ENCODE measurements around the gene ADARB2. TPM values are rescaled to one million over a fixed set of nuclear protein-coding genes. Genes with fewer than 3 reads are reported as not detected.
"Not testable (repeated sequence)": the region's sequence is repeated elsewhere in the genome, so short reads cannot be mapped to it uniquely, and the experiment has no call there.

ADARB2 gene
- total RNA-seq, 1 donor from 2014 or later, result 0.22 TPM

GRCh38 chr10:1365540-1366321 lies 371.6 kb downstream of the ADARB2 start:
- no peak for DNase-seq
- ATAC-seq, result no peak
- intact Hi-C loops (cut with micrococcal nuclease), result no loop called here

GRCh38 chr10:1364151-1364910 lies 373.0 kb downstream of the ADARB2 start:
- ATAC-seq (no peak), DNase-seq (no peak)
- intact Hi-C loops (cut with micrococcal nuclease), result no loop called here

GRCh38 chr10:1363446-1364121 lies 373.7 kb downstream of the ADARB2 start:
- intact Hi-C loops (cut with micrococcal nuclease), result no loop called here
- no peak for ATAC-seq
- DNase-seq, result no peak

DNA sequence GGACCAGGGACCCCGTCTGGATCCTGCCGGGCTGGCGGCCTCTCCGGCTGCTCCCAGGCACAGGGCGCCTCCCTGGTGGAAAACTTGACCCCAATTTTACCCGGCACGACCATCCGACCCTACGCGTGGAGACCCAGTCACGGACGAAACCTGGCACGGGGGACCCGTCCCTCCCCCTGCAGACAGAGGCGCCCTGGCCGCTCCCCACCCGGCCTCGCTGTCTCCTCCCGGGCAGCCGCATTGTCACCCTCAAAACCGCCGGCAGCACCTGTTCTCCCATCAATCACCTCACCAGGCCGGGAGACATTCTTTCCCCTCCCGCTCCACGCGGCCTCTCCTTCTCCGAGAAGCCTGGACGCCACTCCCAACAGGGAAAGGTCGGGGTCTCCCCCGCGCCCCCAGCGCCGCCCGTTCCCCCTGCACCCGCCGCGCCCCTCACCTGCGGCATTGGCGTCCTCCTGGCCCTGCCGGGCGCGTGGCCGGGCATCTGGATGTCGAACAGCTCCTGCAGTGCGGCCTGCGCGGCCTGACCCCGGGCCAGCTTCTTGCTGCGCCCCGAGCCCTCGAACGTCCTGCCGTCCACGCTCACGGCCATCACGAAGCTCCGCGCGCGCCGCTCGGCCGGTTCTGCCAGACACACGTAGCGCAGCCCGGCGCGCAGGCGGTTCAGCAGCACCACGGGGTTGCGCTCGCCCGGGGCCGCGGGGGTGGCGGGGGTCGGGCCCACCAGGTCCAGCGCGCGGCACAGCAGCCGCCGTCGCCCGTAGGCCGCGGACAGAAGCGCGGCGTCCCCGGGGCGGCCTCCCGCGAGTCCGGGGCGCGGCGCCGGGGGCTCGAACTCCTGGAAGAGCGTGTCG lies 374.5 kb downstream of the ADARB2 start:
- ATAC-seq, result no peak
- DNase-seq, result no peak
- intact Hi-C loops (cut with micrococcal nuclease), result no loop called here

- DNase-seq (no peak), ATAC-seq (no peak)
- intact Hi-C loops (cut with micrococcal nuclease), result no loop called here
These were observed 375.8 kb downstream of the ADARB2 start for GRCh38 chr10:1361411-1362105.

- ATAC-seq, result no peak
- no peak for DNase-seq
- intact Hi-C loops (cut with micrococcal nuclease), result no loop called here
These were observed 376.7 kb downstream of the ADARB2 start for GRCh38 chr10:1360558-1361164.

- intact Hi-C loops (cut with micrococcal nuclease), result no loop called here
- DNase-seq, result no peak
- ATAC-seq, result no peak
These were observed 377.2 kb downstream of the ADARB2 start for GRCh38 chr10:1360011-1360557.

DNA sequence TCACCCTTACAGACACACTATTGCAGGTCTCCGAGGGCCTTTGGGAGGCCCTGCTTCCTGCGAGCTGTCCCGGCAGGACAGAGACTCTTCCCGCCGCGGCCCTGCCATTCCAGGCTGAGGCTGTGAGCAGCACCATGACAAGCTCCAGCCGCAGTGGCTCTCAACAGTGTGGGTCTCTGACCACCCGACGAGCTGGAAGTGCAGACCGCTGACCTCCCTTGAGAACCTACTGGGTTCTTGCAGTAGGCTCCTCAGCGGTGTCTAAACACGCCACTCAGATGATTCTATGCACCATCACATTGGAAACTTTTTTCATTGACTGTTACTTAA lies 377.7 kb downstream of the ADARB2 start:
- intact Hi-C loops (cut with micrococcal nuclease), result no loop called here
- no peak for ATAC-seq
- no peak for DNase-seq

GRCh38 chr10:1358860-1359625 lies 378.3 kb downstream of the ADARB2 start:
- DNase-seq (no peak), ATAC-seq (no peak)
- intact Hi-C loops (cut with micrococcal nuclease), result no loop called here

GRCh38 chr10:1358147-1358546 lies 379.2 kb downstream of the ADARB2 start:
- ATAC-seq (no peak), DNase-seq (no peak)
- intact Hi-C loops (cut with micrococcal nuclease), result no loop called here

- ATAC-seq (no peak), DNase-seq (no peak)
- intact Hi-C loops (cut with micrococcal nuclease), result no loop called here
These were observed 381.0 kb downstream of the ADARB2 start for GRCh38 chr10:1356349-1356748.

- intact Hi-C loops (cut with micrococcal nuclease), result no loop called here
- DNase-seq (no peak), ATAC-seq (no peak)
These were observed 382.3 kb downstream of the ADARB2 start for GRCh38 chr10:1354809-1355710.

DNA sequence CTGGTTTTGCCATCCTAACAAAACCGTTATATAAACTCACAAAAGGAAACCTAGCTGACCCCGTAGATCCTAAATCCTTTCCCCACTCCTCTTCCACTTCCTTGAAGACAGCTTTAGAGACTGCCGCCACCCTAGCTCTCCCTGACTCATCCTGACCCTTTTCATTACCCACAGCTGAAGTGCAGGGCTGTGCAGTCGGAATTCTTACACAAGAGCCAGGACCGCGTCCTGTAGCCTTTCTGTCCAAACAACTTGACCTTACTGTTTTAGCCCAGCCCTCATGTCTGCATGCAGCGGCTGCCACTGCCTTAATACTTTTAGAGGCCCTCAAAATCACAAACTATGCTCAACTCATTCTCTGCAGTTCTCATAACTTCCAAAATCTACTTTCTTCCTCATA lies 385.0 kb downstream of the ADARB2 start:
- intact Hi-C loops (cut with micrococcal nuclease); DNase-seq; ATAC-seq: not testable (repeated sequence)

GRCh38 chr10:1348773-1349050 lies 388.6 kb downstream of the ADARB2 start:
- DNase-seq (no peak), ATAC-seq (no peak)
- intact Hi-C loops (cut with micrococcal nuclease), result no loop called here

- DNase-seq, result no peak
- no peak for ATAC-seq
- intact Hi-C loops (cut with micrococcal nuclease), result no loop called here
These were observed 389.2 kb downstream of the ADARB2 start for GRCh38 chr10:1347962-1348772.

GRCh38 chr10:1347525-1347924 lies 389.8 kb downstream of the ADARB2 start:
- intact Hi-C loops (cut with micrococcal nuclease), result no loop called here
- DNase-seq (no peak), ATAC-seq (no peak)

All from left ventricle myocardium superior (tissue), 1 donor.